C4-2B (cell line): ENCODE results near the gene SCP2.

Experiments
- CTCF ChIP-seq: fragments of 450-650 bp; conservative IDR thresholded peaks from 2 replicates; pipeline ENCODE4 v1.5.1; 2017; ENCODE audit warnings: mild to moderate bottlenecking
- ZFX ChIP-seq: fragments of 450-650 bp; IDR thresholded peaks from 2 replicates; pipeline ENCODE4 v1.6.1; 2017

DNA sequence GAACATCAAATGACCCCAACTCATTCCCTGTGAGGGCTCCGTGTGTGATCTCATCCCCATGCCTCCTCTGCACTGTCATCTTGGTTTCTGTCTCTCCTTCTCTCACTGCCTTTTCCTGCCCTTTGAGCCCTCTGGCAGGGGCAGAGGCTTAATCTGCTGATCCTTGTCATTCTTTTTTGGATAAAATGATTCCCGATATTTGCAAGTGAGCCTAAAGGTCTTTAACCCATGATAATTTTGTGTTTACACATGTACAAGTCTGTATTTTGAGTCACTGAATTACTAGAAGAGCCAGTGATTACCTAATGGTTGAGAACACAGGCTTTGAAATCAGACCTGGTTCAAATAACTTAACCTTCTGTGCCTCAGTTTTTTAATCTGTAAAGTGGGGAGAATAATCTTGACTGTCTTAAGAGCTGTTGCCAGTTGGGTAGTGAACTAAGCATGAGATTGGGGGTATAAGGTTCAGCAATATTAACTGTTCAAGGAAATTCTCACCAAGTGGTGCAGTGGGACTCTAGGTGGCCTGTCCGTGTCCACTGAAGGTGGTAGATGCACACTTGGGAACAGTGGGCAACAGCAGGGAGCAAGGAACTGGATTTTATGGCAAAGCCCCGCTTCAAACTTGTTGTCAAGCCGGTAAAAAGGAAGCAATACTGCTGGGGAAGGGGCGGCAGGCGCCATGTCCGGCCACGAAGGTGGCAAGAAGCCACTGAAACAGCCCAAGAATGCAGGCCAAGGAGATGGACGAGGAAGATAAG is 7.2 kb upstream of the SCP2 start:
- TF ChIP-seq CTCF (no peak), ZFX (no peak)
